DND-41 (cell line): ENCODE results near the gene FFAR2.

Experiments used
- ATAC-seq: fragments of 200-7000 bp; cut with Tn5 transposase; 3 replicates; pipeline ENCODE4 v1.9.1; 2021; ENCODE audit warnings: low read depth; ENCODE audit not compliant: insufficient read depth
- DNase-seq: peaks from one replicate; pipeline ENCODE4 v3.0.0-alpha.2; 2020
- H2AFZ ChIP-seq: 2 replicates; pipeline ENCODE4 v1.6.0; 2012; ENCODE audit warnings: low read depth, low read length
- H3K27ac ChIP-seq: 2 replicates; pipeline ENCODE4 v1.5.1; 2012; ENCODE audit warnings: low read length, inconsistent platforms
- H3K27me3 ChIP-seq: fragments of 200-600 bp; sonication (generic); 2 replicates; pipeline ENCODE4 v1.6.0; 2012; ENCODE audit warnings: low read length, mild to moderate bottlenecking, inconsistent platforms; ENCODE audit not compliant: insufficient read depth, poor library complexity
- H3K36me3 ChIP-seq: 2 replicates; pipeline ENCODE4 v1.5.1; 2012; ENCODE audit warnings: low read length, inconsistent platforms; ENCODE audit not compliant: insufficient read depth
- H3K4me1 ChIP-seq: 2 replicates; pipeline ENCODE4 v1.5.1; 2012; ENCODE audit warnings: mild to moderate bottlenecking, low read length; ENCODE audit not compliant: insufficient read depth
- H3K4me2 ChIP-seq: 2 replicates; pipeline ENCODE4 v1.6.0; 2012; ENCODE audit warnings: mild to moderate bottlenecking, moderate library complexity, low read length, inconsistent platforms; ENCODE audit not compliant: insufficient read depth
- H3K4me3 ChIP-seq, 2 experiments: fragments of 200-600 bp in 1 of 2; shearing (Covaris generic) in 1 of 2; 2 replicates each; pipeline ENCODE4 v1.5.1; 2012 to 2016; ENCODE audit warnings: inconsistent platforms in 2 of 2, low read length in 2 of 2, mild to moderate bottlenecking in 2 of 2, low read depth in 1 of 2, moderate library complexity in 1 of 2
- H3K79me2 ChIP-seq: 2 replicates; pipeline ENCODE4 v1.6.0; 2012; ENCODE audit warnings: low read length, inconsistent platforms; ENCODE audit not compliant: insufficient read depth
- H3K9ac ChIP-seq: 2 replicates; pipeline ENCODE4 v1.6.0; 2012; ENCODE audit warnings: low read depth, mild to moderate bottlenecking, inconsistent platforms, low read length, moderate library complexity
- H3K9me3 ChIP-seq: 2 replicates; pipeline ENCODE4 v1.5.1; 2012; ENCODE audit warnings: low read length, moderate library complexity, mild to moderate bottlenecking, inconsistent platforms; ENCODE audit not compliant: insufficient read depth, severe bottlenecking
- H4K20me1 ChIP-seq: 2 replicates; pipeline ENCODE4 v1.6.0; 2012; ENCODE audit warnings: low read length; ENCODE audit not compliant: insufficient read depth
- CTCF ChIP-seq: IDR thresholded peaks from 2 replicates; pipeline ENCODE4 v1.5.1; 2012; ENCODE audit warnings: borderline replicate concordance, low read length, moderate library complexity, mild to moderate bottlenecking; ENCODE audit not compliant: poor library complexity, severe bottlenecking; ENCODE audit errors: extremely low read depth
- EZH2 ChIP-seq: IDR thresholded peaks from 3 replicates; pipeline ENCODE4 v1.6.1; 2012; ENCODE audit warnings: borderline replicate concordance, low read depth, mild to moderate bottlenecking, moderate library complexity, low read length, inconsistent platforms; ENCODE audit not compliant: severe bottlenecking

FFAR2 gene

GRCh38 chr19:35436477-35437405 is 11.3 kb upstream of the FFAR2 start:
- TF ChIP-seq EZH2 (no peak), CTCF (no peak)
- DNase-seq, result no peak
- H3K27ac ChIP-seq, result no peak overlapping the region

GRCh38 chr19:35437406-35437951 is 10.6 kb upstream of the FFAR2 start:
- TF ChIP-seq CTCF, result no peak
- no peak for TF ChIP-seq EZH2
- H3K27me3 ChIP-seq, result peaks cover 3% of the 10 kb centered on the region
- no peaks in the 10 kb centered on the region for H3K79me2 ChIP-seq
- H3K4me1 ChIP-seq, result no peaks in the 10 kb centered on the region
- no peaks in the 10 kb centered on the region for H4K20me1 ChIP-seq
- H3K9me3 ChIP-seq, result no peaks in the 10 kb centered on the region
- H3K4me3 ChIP-seq, result no peak overlapping the region
- no peak overlapping the region for H3K9ac ChIP-seq
- no peak overlapping the region for H3K4me2 ChIP-seq
- no peak for ATAC-seq
- no peak for DNase-seq
- no peaks in the 10 kb centered on the region for H3K36me3 ChIP-seq
- no peak overlapping the region for H2AFZ ChIP-seq
- H3K27ac ChIP-seq, result no peak overlapping the region

More at GRCh38 chr19:35436477-35437405, 11.3 kb upstream of the FFAR2 start:
- no peaks in the 10 kb centered on the region for H3K36me3 ChIP-seq
- no peaks in the 10 kb centered on the region for H3K79me2 ChIP-seq
- H3K9me3 ChIP-seq, result peaks cover 3% of the 10 kb centered on the region
- H3K9ac ChIP-seq, result no peak overlapping the region
- peaks cover 3% of the 10 kb centered on the region for H3K27me3 ChIP-seq
- no peak overlapping the region for H3K4me2 ChIP-seq
- no peaks in the 10 kb centered on the region for H3K4me1 ChIP-seq
- no peak for ATAC-seq
- no peaks in the 10 kb centered on the region for H4K20me1 ChIP-seq
- H3K4me3 ChIP-seq, result no peak overlapping the region
- no peak overlapping the region for H2AFZ ChIP-seq

GRCh38 chr19:35438096-35438495 is 10.0 kb upstream of the FFAR2 start:
- peaks cover 3% of the 10 kb centered on the region for H3K27me3 ChIP-seq
- H3K36me3 ChIP-seq, result no peaks in the 10 kb centered on the region
- TF ChIP-seq EZH2 (no peak), CTCF (no peak)
- H3K9me3 ChIP-seq, result no peaks in the 10 kb centered on the region
- H3K27ac ChIP-seq, result no peak overlapping the region
- no peak for ATAC-seq
- H2AFZ ChIP-seq, result no peak overlapping the region
- no peaks in the 10 kb centered on the region for H3K4me1 ChIP-seq
- H3K4me3 ChIP-seq, result no peak overlapping the region
- H3K9ac ChIP-seq, result no peak overlapping the region
- H3K4me2 ChIP-seq, result no peak overlapping the region
- no peak for DNase-seq
- no peaks in the 10 kb centered on the region for H3K79me2 ChIP-seq
- no peaks in the 10 kb centered on the region for H4K20me1 ChIP-seq
